ENCODE measurements around the gene RAB3GAP2.
"Not testable (repeated sequence)": the region's sequence is repeated elsewhere in the genome, so short reads cannot be mapped to it uniquely, and the experiment has no call there.

Gene RAB3GAP2

DNA sequence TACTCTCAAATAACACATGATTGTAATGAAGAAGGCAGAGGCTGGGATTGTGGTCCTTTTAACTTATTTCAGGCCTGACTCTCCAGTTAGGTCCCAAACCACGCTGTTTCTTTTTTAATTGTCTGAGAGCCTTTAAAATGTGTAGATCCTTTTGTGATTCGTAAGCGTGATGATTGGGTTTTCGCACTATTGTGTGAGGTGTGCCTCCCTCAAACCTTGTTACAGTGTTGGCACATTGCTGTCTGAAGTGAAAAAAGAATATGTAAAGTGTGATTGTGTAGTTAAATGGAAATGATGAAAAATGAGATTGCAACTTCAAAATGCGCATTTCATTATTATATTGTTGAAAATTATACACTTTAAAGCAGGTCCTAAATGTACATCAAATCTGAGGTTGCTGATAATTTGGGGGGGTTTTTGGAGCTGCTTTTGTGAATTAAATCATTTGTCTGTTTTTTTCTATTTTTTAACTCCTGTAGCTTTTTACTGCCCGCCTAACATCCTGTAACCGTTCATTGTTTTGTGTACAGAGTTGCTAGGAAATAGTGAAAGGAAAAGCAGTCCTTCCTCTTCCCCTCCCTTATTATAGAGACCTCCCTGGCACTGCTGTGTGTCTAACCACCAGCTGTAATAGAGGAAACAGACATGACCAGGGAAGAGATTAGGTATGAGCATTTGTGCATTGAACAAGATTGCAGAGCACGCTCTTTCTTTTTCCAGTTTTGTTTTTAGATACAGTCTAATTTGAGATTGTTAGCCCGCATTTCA, 135.1 kb downstream of the RAB3GAP2 start:
- DNase-seq (ENCODE audit: low read depth) = no peak

DNA sequence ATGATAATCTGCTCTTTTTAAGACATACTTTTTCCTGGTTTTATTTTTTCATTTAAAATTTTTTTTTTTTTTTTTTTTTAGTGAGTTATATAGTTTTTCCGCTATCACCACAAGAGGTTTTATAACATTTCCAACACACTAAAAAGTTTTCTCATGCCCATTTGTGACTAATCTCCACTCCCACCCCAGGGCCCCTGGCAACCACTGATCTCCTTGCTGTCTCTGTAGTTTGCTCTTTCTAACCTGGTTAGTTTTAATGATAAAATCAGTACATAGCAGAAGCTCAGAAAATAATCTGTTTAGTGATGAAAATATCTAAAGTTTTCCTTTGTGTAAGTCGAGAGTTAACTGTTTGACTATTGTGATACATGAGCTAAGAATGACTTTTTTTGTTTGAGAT, 136.5 kb downstream of the RAB3GAP2 start:
- DNase-seq (ENCODE audit: low read depth) = no peak

DNA sequence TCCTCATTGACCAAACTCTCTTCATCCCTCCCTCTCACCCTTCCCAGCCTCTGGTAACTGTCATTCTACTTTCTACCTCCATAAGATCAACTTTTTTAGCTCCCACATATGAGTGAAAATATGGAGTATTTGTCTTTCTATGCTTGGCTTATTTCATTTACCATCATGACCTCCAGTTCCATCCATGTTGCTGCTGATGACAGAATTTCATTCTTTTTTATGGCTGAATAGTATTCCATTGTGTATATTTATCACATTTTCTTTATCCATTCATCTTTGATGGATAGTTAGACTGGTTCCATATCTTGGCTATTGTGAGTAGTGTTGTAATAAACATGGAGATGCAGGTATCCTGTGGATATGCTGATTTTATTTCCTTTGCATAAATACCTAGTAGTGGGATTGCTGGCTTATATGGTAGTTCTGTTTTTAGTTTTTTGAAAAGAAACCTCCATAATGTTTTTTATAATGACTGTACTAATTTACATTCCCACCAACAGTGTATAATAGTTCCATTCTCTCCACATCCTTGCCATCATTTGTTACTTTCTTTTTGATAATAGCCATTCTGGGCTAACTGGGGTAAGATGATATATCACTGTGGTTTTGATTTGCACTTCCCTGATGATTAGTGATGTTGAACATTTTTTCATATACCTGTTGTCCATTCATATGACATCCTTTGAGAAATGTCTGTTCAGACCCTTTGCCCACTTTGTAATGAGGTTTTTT, 142.6 kb downstream of the RAB3GAP2 start:
- no peak for DNase-seq (ENCODE audit: low read depth)

DNA sequence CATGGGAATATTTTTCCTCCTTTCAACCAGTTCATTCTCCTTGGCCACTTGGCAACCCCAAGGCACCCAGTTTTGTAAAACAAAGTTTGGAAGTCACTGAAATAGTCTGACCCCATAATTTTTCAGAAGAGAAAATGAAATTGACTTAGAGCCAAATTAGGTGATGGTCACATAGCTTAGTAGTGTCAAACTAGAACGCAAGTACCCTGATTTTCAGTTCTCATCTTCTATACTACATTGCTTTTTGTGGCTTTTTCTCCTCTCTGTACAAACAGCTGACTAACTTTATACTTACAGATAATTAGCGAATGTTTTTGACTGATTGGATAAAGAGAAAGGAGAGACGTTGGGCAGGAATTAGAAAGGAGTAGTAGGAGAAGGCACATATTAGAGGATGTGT, 145.2 kb downstream of the RAB3GAP2 start:
- DNase-seq (ENCODE audit: low read depth) = no peak

DNA sequence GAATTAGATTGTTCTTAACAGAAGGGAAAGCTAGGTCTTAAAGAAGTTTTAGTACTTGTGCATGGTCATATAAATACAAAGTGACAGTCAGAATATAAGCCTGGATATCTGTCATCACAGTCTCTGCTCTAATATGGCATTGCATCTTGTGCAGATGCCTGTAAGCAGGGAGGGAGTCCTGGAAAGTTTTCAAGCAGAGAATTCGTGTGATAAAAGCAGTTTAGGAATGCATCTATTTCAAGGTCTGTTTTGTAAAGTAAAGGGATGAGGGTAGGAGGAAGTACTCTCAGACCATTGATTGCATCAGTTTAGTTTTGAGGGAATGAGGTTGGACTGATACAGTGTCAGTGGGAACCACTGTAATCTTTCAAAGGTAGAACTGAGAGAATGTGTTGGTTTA, 147.7 kb downstream of the RAB3GAP2 start:
- DNase-seq (ENCODE audit: low read depth) = no peak

DNA sequence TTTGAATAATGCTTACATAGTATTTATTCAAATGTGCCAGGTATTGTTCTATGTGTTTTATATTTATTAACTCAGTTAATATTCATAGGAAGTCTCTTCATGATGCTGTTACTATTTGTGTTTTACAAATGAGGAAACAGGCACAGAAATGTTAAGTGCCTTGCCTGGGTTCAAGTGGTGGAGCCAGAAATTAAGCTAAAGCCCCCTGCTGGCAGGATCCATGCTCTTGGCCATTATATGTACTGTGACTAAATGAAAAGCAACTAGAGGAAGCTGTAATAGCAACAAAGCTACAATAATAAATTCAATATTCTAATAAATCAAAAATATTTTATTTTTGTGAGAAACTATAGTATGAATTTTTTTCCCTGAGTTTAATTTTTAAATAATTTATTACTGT, 148.4 kb downstream of the RAB3GAP2 start:
- no peak for DNase-seq (ENCODE audit: low read depth)

DNA sequence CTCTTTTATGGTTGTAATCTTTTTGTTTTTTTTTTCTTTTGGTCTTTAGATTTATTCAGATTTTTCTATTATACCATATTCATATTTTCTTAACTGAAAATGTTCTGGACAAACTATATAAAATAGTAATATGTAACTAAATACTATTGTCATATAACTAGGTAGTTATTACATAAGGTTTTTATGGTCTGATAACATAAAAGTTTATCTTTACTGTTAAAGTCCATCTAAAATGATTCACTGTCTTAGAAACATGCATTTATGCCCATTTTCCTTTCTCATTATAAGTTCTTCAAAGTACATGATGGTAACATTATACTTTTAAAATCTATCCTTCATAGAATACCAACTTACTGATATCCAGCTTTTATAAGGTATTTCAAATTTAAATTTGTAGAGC, 149.2 kb downstream of the RAB3GAP2 start:
- DNase-seq (ENCODE audit: low read depth) = no peak

DNA sequence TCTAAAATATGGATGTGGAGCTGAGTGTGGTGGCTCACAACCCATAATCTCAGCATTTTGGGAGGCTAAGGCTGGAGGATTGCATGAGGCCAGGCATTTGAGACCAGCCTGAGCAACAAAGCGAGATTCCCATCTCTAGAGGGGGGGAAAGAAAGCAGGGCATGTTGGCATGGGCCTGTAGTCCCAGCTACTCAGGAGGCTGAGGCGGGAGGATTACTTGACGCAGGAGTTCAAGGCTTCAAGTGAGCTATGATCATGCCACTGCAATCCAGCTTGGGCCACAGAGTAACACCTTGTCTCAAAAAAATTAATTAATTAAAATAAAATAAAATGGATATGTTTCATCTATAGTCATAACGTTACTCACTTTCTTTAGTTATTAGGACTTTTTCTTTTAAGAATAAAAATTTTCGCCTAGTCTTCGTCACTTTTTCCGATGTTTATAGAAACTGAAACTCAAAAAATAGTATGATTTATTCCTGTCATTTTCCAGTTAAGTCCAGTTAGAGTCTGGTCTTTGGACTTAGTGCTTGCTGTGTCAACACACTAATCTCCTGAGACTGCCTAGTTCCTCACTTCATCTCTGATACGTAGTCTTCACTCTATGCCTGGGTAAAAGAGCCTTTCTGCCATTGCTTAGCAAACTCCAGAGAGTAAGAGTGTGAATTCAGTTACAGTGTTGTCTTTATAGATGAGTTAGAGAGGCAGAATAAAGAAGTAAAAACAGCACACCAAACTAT, 150.3 kb downstream of the RAB3GAP2 start:
- DNase-seq (ENCODE audit: low read depth) = no peak

DNA sequence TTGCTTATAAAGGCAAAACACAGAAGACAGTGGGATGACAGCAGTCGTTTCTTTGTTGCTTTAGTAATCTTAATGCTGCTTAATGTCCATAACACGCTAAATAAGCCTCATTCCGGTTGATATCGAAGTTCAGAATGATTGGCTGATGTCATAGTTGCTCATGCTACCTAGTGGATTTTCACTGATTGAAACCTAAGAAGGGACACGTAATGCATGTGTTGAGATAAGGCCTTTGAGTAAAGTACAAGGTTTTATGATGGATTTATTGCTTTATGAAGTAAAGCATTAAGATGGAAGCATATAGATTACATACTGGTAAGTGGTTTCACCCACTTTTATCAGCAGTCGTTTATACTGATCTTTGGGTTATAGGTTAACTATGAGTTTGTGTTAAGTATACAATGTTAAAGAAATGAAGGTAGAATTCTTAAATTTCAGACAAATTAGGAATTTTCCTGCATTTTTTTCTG, 153.2 kb downstream of the RAB3GAP2 start:
- no peak for DNase-seq (ENCODE audit: low read depth)

DNA sequence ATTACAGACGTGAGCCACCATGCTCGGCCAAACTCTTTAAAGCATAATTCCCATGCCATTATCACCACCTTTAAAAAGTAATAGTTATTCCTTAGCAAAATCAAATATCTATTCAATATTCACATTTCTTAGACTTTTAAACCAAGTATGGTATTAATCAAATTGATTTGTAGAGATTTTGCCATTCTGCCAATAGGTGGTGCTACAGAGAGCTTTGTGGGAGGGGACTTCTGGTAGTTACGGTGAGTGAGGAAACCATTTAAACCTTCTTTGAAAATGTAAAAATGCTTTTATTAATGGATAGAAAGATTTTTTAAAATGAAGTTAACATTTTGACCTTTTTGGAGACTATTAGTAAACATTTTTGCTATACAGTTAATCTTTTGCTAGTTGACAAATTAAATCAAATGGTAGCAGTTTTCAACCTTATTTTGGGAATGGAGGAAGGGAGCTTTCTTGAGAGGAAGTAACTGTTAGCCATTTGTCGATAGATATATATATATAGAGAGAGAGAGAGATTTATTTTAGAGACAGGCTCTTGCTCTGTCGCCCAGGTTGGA, 159.0 kb downstream of the RAB3GAP2 start:
- DNase-seq (ENCODE audit: low read depth) = no peak

DNA sequence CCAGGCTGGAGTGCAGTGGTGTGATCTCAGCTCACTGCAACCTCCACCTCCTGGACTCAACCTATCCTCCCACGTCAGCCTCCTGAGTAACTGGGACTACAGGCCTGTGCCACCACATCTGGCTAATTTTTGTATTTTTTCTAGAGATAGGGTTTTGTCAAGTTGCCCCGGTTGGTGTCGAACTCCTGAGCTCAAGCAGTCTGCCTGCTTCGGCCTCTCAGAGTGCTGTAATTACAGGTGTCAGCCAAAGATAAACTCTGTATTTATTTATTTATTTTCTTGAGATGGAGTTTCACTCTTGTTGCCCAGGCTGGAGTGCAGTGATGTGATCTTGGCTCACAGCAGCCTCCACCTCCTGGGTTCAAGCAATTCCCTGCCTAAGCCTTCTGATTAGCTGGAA, 159.7 kb downstream of the RAB3GAP2 start:
- DNase-seq (ENCODE audit: low read depth) = not testable (repeated sequence)

DNA sequence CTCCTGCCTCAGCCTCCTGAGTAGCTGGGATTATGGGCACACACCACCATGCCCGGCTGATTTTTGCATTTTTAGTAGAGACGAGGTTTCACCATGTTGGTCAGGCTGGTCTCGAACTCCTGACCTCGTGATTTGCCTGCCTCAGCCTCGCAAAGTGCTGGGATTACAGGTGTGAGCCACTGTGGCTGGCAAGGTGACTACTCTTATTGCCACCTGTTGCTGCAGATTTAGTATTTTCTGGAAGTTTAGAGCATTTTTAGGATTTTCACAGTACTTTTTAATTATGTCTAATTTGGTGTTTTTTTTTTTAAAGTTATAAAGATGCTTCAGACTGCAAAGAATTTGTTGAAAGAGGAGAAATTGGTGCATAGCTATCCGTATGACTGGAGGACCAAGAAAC, 161.8 kb downstream of the RAB3GAP2 start:
- not testable (repeated sequence) for DNase-seq (ENCODE audit: low read depth)

DNA sequence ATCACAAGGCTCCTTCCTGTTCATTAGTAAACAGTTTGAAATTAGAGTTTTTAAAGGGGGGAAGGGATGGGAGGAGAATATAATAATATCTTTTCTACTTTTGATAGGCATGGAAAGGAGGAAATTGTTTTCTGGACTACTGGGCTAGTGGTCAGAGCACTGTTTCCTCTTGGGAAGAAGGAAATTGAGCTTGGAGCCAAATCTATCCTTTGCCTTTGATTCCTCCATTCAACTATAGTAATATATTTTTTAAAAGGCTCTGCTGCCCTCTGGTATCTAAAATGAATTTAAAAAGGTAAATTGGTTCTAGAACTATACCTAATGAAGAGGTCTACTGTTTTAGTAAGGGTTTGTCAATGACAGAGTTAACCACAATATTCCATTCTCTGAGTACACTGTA, 172.4 kb downstream of the RAB3GAP2 start:
- DNase-seq (ENCODE audit: low read depth) = no peak
